ENCODE measurements around the gene PTPRM.

PTPRM gene

DNA sequence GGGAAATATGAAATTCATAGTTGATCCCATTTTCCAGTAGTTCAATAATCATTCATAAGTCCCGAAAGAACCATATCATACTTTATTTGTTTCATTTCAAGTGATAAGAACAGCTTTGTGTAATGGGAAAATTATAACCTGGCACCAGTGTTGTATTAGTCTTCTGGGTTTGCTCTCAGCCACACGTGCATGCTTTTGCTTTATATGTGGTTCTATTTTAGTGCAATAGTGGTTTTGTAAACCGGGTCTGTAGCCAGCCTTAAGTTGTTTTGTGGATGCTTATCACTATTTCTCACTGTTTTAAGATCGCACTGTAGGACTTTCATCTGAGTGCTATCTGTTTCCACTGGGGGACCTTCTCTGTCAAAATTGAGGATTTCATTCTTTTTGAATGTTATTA lies 203.8 kb downstream of the PTPRM start:
- no peak for DNase-seq

DNA sequence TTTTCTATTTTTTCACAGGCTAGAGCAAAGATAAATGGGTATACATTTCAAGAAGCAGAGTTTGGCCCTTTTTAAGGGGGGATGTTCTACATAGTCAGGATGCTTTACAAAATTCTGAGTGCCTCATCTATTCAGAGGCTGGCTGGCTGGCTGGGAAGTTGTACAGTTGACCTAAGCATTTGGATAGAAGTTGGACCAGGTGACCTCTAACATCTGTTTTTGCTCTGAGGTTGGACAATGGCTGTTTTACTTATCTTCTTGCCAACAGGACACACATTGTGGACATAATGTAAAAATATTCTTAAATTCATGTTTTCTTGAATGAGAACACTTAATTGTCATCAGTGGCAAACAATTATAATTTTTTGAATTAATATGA lies 205.4 kb downstream of the PTPRM start:
- DNase-seq, result no peak

DNA sequence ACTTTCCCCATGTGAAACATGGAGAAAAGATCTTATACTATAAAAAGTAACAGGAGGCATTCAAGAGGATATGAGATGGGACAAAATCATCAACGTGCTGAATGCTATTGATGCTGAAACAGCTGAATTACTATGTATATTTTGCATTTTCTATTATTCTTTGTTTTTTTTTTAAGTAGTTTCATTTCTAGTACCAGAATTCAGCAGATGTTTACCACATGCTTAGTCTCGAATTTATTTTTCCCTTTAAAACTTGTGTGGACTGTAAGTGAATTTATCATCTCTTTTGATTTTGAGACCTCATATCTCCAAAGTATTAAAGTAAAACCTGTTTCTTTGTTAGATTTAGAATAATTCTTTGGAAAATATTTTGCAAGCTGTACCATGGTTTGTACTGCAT lies 205.8 kb downstream of the PTPRM start:
- DNase-seq, result no peak

DNA sequence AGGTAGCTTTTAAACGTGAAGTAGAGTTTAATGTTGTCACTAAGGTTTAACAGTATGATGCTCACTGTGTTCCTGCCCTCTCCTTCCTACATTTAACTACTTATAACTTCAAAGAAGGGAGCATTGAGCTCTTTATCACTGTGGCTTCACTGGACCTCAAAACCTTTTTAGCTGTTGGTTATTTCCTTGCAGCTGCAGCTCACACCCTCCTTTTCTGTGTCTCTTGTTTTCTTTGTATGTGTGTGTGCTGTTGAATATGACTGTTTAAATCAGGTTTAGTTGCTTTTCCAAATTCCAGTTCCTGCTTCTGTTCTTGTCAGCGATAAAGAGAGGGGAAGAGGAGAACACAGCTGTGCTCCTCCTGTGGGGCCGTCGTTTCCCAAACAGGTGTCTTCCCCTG lies 208.0 kb downstream of the PTPRM start:
- no peak for DNase-seq

DNA sequence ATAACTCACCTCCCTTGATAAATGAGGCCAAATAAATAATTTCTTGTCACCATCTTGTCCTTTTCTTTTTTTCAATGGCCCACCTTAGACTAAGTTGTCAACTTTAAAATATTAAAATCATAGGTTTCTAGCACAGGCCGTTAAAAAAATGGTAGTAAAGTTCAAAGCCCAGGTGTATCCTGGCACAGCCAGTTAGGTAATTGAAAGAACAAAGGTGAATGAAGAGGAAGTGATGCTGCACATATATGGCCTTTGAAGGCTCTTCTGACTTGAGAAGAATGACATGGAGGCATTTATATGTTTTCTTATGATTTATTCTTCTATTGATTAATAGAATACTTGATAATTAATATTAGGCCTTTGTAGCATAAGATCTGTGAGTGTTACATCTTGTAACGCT lies 208.7 kb downstream of the PTPRM start:
- no peak for DNase-seq

DNA sequence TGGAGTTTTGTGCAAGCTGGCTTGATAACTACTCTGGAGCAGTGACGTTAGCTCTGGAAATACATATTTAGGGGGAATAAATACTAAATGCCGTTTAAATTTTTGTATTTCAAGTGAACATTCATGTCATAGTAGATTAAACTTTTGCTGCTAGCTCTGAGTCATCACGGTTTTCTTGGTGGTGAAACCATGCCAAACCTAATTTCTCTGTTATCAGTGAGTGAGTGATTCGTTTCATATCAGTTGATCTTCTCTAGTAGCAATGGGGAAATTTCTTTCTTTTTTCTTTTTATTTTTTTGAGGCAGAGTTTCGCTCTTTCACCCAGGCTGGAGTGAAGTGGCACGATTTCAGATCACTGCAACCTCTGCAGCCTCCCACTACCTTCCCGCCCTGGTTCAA lies 211.1 kb downstream of the PTPRM start:
- DNase-seq, result no peak

DNA sequence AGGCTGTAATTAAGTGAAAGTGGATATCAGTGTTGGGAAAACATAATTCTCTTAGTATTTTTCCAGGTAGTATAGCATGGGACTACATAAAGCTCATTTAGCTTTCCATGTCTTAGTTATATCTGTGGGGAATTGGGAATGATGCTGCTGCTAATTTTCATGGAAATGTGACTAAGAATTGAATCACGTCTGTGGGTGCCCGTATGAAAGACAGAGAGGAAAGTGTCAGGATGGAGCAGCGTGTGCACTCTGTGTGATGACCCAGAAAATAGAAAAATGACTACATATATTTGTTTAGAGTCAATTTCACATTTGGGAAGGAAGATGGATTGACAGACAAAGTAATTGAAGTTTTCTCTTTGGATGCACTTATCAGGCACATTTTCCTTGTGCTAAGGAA lies 212.1 kb downstream of the PTPRM start:
- DNase-seq, result no peak

DNA sequence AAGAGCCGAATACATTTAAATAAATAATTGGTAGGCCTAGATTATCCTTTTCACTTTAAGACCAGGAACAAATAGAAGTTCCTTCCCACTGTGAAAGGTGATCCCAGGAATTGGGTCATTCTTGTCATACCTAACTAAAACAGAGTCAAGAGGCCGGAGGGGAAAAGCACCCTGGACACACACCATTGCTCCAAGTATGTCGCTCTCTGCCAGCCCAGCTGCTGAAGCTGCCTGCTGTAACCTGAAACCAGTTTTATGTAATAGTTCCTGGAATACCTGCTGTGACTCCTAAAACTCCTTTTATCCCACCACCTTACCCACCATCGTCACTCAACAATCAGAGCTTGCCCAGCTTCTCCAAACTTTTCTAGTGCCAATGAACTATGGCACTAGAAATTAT lies 217.1 kb downstream of the PTPRM start:
- no peak for DNase-seq

DNA sequence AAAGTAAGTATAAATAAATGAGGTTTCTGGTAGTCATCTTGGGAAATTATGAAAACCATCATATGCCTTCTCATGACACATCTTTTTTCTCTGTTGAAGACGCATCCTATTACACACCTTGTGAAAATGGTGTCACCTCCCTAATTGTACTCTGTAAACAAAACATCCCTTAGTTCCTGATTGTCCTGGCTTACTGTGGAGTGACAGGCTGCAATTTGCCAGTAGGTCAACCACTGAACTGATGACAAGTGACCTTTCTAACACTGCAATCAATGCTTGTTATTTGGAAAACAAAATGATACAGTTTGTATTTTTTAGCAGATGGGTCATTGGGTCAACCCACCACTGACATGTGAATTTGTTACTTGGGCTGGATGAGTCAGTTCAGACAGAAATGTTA lies 219.5 kb downstream of the PTPRM start:
- no peak for DNase-seq

DNA sequence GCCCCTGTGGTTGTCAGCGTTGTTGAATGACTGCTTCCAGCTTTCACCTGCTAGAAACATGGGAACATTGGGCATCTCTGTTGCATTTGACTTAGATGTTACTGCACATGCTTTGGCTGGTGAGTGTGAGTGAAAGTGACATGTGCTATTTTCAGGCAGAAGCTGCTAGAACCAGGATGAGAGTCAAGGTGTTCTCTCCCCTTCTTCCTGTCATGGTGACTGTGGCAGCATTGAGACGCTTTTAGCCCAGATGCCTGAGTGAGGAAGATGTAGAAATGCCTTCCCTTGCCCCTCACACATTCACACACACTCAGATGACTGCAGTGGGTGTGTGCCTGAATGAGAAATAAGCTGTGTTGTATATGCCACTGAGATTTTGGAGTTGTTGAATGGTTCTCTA lies 220.2 kb downstream of the PTPRM start:
- DNase-seq, result no peak

DNA sequence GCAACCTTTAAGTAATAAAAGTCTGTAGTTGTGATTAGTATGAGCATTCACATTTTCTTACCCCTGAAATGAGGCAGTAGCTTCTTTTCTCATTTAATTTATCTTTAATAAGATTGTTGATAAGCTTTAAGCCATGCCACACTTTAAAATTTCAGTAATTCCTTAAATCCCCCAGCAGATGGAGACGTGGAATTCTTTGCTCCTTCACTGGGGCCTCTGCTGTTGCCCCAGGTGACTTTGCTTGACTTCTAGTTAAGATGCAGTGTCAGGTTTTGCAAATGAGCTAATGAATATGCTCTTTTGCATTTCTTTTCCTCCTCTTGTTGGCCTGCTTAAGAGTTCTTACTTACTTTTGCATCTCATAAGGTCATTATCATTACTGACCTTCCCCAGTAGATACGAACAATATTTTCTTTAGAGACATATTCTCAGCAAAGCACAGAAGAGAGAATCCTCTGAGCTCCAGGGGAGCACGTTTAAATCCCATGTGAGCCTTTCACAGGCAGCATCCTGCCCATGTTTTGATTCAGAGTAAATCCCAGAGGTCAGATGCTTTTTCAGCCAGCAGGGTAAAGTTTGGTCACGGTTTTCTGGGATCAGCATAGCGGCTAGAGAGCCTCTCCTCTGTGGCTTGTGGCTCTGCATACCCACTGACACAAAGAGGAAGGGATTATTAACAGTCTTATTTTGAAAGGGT lies 222.9 kb downstream of the PTPRM start:
- no peak for DNase-seq

DNA sequence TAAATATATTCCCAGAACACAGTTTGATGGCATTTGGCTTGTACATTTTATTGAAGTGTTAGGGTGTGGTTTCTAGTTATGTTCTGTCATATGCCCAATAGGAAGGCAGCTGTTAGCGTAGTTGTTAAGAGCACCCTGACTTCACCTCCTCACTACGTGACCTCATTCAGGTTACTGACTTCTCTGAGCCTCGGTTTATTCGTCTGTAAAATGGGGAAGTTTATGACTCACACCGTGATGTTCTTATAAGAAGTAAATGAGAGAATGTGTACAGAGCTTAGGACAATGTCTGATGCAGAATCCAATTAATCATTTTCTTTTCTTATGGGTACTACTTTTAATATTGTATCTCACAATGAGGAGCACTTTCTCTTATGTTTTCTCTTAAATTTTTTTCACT lies 226.0 kb downstream of the PTPRM start:
- no peak for DNase-seq

DNA sequence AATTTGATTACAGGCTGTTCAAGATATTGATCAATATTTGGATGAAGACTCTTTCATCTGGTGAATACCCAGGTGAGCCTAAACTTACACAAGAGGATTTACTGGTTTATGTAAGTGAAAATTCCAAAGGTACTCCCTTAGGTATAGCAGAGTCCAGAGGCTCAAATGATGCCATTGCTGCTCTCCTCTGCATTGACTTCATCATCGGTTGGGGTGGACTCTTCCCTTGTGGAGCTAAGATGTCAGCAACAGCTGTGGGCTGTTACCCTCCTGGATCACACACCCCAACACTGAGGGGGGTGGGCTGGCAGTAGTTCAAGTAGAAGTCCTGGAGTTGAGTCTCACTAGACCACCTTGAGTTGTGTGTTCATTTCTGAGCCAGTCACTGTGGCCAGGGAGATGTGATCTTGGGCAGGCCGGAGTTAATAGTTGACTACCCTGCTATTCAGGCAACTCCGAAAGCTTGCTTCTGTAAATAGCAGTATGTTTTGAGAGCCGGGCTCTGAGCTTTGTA lies 236.9 kb downstream of the PTPRM start:
- no peak for DNase-seq

DNA sequence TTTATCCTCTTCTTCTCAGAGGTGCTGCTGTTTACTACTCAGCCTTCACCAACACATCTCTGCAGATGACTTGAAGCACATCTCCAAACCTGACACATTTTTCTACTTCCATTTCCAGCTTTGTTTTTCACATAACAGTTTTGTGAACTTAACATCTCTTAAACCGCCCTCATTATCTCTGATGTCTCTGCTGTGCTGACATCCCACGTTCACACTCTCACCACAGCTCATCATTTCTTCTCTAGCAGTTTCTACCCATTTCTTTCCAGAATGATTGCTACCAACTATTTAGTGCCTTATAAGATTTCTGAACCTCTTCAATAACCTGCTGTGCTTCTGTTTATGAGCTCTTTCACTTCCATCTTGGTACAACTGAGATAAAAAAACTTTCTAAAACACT lies 238.0 kb downstream of the PTPRM start:
- no peak for DNase-seq

DNA sequence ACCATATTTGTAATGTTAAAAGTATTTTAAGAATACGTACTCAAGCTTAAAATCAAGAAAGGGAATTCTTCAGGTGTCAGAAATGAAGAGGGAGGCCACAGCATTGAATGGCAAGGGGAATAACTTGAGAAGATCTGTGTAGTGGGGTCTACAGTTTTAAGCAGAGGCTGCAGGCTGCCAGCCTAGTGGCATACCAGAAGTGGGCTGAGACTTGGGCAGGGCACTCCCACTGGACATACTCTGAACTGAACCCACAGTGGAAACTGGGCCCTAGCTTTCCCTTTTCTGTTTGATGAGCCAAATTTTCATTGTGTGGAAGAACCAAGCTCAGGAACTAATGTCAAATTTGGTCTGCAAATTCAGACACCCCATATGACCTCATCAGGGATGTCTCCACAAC lies 238.8 kb downstream of the PTPRM start:
- DNase-seq, result no peak

DNA sequence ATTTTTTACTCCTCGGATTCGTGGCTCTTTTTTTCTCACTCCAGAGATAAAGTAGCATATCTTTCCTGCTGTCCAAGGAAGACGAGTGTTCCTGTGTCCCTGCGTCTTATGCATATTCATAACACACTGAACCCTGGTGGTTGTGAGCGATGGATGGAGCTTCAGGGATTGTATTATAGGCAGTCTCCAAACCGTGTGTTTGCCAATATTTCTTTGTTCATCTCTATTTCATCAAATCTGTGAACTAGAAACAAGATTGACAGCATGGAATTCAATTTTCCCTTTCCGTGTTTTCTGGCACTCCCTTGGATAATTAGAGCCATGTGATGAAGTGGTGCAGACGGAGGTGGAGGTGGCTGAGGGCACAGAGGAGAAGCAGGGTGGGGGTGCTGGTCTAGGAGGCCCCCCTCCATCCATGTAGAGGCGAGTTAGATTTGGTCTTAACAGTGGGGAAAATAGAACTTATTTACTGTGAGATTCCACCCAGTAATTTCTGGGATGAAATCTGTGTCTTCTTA lies 240.9 kb downstream of the PTPRM start:
- DNase-seq, result no peak

DNA sequence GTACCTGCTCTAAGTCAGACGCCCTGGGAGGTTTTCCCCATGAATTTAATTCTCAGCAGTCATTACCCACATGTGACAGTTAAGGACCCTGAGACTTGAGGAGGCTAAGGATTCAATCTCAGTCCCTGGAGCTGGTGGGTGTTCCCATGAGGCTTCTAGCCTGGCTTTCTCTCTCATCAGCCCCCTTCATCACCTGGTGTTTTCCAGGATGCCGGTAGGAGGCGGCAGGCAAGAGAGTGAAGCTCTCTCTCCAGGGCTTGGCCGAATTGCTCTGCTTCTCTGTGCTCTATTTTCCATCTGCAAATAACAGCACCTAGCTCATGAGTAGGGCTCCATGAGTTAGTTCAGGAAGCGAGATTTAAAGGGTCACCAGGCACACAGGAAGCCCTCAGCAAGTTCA lies 241.9 kb downstream of the PTPRM start:
- no peak for DNase-seq

DNA sequence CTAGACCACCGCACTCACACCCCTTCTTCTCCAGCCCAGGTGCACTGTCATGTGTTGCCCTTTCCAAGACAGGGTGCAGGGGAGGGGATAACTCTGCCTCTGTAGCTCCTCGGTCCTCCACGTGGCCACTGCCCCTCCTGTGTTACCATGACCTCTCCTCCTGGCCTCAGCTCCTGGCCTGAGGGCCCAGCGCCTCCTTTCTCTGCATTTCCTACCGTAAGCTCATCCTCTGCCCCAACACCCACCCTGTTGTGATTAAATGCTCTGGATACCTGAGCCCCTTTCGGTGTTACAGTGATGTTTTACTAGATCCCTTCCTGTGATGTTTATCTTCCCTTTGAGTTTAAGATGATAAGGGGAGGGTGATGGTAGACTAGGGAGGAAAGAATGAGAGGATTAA lies 242.3 kb downstream of the PTPRM start:
- no peak for DNase-seq

DNA sequence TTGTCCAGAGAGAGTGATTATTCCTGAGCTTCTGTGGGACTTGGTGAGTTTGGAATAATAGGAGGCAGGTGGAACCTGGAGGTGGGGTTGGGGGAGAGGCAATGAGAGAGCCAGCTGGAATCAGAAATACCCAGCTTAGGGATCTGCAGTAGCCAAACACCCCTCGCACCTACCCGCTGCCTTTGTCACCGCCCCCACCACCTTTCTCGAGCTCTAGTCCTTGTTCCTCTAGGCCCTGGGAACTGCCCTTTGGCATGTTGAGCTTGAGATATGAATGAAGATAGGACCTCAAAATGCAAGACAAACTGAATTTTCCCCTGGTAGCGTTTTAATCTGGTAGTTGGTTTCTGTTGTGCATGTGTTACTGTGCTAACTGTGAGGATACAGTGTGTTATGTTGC lies 242.9 kb downstream of the PTPRM start:
- no peak for DNase-seq

DNA sequence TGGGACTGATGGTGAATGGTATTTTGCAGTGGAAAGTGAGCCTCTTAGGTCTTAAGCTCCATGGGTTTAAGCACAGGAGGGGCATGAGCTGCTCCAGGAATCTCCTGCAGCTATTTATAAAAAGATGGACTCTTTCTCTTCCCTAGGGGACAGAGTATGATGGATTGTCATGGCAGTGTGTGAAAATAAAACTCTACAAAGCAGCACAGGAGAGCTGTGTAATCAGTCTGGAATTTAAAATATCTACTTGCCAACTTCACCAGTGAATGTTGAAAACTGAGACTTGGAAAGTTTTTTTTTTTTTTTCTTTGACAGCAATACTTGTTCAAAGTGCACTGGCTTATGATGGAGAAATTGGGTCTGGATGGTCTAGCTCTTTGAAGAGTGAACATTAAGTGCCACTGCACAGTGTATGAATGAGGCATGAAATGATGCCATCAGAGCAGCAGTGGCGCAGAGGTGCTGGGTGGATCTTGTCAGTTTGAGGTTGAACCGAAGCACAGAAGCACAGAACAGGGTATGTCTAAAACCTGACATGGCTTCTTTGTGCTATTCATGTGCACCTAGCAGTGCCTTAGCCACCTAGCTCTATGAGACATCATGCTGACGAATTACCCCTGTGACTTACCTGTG lies 245.4 kb downstream of the PTPRM start:
- no peak for DNase-seq

DNA sequence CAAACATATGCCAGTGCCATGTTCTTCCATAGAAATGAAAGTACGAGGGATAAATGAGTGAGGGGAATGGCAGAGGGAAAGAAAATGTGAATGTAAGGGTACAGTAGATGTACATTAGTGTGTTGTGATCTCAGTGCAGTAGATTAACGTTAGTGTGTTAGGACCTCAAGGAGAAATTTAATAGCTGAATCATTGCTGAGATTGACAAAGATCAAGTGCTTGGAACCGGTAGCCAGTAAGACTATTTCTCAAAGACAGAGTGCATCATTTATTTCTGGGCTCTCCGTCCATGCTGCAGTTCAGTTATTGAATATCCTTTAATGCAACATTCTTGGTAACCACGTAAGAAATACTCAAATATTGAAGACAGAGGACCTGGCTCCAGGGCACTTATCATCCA lies 246.0 kb downstream of the PTPRM start:
- no peak for DNase-seq

DNA sequence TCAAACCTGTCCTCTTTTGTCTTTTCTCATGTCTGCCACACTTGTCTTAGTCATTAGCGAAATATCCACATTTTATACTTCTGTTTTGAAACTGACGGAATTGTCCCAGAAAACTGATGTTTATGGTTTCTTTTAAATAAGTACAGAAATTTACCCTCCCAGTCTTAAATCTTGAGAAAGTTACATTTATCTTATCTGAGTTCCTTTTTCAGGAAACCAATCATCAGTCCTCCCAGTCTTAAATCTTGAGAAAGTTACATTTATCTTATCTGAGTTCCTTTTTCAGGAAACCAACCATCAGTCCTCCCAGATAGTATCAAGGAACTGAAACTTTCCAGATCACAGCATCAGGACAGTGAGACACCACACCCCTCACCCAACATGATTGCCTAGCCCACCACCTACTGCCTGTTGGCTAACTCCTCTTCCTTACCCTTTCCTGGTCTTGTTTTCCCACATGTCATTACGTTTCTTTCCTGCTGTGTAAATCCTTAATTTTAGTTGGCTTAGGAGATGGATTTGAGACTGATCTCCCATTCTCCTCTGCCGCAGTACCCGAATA lies 247.7 kb downstream of the PTPRM start:
- DNase-seq, result no peak

DNA sequence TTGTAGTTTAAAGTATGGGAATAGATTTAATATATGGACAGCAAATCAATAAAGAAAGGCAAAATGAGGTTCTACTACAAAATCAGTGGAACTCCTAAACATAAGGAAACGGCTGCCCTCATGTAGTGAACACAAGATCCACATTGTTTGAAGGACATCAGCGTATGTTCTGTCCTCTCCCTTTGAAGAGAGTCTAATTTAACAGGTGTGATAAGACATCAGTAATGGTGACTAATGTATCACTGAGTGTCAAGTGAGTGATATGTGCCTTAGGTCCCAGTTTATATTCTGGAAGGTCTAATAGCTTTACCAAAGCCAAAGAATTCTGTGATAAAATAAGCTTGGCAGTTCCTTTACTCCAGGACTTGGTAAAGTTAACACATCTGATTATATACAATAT lies 248.7 kb downstream of the PTPRM start:
- DNase-seq, result no peak

DNA sequence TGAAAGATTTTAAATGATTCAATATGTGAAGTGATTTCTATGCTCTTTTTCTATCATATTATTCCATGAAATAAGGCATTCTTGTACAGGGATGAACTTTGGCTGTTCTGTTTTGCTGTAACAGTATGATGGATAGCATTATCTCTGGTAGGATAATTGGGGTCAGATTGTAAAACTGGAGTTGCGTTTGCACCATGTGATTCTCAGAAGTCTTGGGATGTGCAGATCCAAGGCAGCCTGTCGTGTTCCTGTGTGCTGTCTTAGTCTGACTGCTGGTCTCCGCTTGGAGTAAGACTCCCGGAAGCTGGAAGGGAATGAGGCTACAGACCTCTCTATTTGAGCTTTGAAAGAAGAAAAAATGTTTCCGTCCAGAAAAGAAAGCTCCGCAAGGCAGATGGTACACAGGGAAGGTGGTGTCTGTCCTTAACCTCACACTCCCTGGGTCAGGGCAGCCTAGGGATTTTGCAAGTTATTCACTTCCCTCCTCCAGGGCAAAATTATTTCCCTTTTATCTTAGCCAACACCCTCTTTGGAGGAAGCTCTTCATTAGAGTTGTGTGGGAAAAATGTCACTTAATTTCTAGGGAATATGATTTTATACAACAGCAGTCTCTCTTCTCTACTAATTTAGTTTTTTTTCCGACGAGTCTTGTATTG lies 250.6 kb downstream of the PTPRM start:
- DNase-seq, result no peak
